HG02852 (cell line): ENCODE data around the gene FPGS.
A peak's percentile ranks its signal among the peaks of the same experiment; 100 is the strongest.

Experiments used
- ATAC-seq: cut with Tn5 transposase; IDR thresholded peaks from one replicate; pipeline ENCODE4 v1.9.1; 2021; ENCODE audit warnings: mild to moderate bottlenecking, moderate library complexity; ENCODE audit not compliant: unreplicated experiment

FPGS gene

GRCh38 chr9:127785933-127786772, 16.5 kb upstream of the FPGS start, which contains the start of gene CDK9:
Gene CDK9 (plus strand): TSS chr9:127786034. CDS start chr9:127786149, 115 bp downstream.
- peak; percentile 66 for ATAC-seq

DNA sequence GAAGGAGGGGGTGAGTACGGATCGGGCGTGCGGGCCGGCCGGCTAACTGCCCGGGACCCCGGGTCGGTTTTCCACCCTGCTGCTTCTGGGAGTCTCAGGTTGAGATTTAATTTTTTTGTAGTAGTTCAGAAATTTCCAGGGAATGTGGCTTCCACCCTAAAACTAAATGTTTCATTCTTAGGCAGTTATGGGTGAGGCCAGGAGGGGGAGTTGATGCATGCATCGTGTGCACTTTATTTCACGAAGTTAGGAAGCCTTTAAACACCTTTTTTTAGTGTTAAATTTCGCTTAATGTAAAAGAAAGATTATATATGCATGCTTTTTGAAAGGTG, 15.9 kb upstream of the FPGS start:
- ATAC-seq = no peak

- no peak for ATAC-seq
Measured at GRCh38 chr9:127788337-127789011, 14.2 kb upstream of the FPGS start.

DNA sequence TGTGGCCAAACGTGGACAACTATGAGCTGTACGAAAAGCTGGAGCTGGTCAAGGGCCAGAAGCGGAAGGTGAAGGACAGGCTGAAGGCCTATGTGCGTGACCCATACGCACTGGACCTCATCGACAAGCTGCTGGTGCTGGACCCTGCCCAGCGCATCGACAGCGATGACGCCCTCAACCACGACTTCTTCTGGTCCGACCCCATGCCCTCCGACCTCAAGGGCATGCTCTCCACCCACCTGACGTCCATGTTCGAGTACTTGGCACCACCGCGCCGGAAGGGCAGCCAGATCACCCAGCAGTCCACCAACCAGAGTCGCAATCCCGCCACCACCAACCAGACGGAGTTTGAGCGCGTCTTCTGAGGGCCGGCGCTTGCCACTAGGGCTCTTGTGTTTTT, 13.5 kb upstream of the FPGS start:
- no peak for ATAC-seq

DNA sequence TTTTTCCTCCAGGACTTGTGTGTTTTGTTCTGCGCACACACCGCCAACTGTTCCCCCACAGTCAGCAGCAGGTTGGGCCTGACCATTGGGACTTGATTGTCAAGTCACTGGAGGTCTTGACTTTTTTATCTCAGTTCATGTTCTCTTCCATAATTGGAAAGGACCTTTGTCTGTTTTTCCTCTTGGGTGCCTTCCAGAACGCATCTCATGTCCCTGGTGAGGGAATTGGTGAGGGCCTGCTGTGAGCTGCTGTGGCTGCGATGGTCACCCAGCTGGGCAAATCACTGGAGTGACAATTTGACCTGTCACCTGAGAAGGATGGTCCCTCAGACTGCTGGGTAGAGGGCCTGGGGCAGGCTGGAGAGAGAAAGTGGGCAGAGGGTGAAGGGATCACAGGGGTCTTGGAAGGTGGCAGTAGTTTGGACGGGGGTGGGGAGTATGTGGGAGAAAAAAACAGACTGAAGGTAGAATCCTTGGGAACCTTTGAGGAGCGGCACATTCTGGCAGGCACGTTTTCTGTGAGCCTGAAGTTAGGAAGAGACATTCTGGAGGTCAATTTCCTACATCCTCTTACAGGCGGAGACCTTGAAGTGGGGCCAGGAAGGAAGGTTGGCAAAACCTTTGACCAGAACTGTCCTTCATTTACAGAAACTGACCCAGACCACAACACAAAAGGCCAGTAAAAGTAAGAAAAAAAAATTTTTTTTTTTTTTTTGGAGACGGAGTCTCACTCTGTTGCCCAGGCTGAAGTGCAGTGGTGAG, 12.4 kb upstream of the FPGS start:
- ATAC-seq = no peak

- ATAC-seq = no peak
Measured at GRCh38 chr9:127791085-127791484, 11.6 kb upstream of the FPGS start.

DNA sequence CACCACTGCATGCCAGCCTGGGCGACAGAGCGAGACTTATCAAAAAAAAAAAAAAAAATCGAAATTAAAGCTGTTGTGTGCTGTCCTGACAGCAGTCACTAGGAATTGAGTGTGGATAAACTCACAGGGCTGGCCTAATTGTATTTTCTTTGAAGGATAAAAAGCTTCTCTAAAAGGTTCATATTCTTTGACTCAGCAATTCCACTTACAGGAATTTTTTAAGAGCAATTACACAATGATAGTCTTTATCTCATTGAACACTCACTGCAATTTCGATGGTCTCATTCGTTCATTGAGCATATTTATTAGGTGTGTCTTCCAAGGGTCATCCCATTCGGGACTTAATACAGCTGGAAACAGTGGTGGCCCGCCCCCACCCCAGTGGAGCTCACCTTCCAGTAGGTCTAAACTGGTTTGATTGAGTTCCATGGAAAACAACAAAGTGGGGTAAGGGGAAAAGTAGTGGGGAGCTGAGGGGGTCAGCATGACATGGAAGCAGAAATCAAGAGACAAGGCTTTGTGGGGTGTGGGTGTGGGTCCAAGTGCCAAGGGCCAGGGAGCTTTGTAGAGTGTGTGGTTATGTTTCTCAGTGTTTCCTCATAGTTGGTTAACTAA, 10.2 kb upstream of the FPGS start:
- no peak for ATAC-seq

DNA sequence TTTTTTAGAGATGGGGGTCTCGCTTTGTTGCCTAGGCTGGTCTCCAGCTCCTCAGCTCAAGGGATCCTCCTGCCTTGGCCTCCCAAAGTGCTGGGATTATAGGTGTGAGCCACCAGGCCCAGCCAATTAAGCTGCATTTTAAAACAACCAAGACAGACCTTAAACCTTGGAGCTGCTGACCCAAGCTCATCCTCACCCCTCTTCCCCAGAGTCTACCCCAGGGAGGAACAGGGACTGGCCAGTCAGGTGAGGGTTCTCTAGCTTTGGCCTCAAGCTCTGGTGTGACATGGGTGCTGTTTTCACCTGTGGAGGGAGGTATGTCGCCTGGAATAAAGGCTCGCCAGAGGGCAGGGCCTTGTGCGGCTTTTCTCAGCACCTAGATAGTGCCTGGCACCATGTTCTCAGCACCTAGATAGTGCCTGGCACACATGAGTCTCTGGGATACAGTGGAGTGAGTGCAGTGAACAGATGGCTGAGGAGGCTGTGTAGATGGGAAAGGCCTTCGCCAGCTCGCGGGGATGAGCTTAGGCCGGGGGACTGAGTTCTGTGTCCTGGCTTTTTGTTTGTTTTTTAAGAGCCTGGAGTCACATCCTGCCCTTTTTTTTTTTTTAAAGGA, 9.5 kb upstream of the FPGS start:
- ATAC-seq = no peak

GRCh38 chr9:127794001-127794791, 8.5 kb upstream of the FPGS start:
- no peak for ATAC-seq

DNA sequence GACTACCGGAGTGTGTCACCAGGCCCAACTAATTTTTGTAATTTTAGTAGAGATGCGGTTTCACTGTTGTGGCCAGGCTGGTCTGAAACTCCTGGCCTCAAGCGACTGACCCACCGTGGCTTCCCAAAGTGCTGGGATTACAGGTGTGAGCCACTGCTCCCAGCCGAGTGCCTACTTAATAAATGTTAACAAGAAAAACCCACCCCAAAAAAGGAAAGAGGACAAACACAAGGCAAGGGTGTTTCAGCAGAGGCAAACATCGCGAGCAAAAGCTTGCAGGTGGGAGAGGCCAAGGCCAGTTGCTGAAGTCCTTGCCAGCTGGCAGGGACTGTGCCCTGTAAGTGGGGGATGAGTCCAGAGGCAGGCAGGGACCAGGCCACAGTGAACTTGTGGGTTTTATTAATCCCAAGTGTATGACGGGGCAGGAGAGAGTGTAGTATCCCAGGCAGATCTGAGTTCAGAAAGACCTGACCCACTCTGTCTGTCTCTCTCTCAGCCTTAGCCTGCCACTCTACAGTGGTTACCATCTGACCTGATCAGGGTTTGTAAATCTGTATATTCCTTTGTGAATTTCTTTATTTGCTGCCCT, 6.4 kb upstream of the FPGS start:
- no peak for ATAC-seq

GRCh38 chr9:127796852-127797370, 5.8 kb upstream of the FPGS start:
- no peak for ATAC-seq

GRCh38 chr9:127801955-127802575, 617 bp upstream of the FPGS start:
- no peak for ATAC-seq

GRCh38 chr9:127803507-127804352, 1.0 kb downstream of the FPGS start:
- ATAC-seq = no peak

DNA sequence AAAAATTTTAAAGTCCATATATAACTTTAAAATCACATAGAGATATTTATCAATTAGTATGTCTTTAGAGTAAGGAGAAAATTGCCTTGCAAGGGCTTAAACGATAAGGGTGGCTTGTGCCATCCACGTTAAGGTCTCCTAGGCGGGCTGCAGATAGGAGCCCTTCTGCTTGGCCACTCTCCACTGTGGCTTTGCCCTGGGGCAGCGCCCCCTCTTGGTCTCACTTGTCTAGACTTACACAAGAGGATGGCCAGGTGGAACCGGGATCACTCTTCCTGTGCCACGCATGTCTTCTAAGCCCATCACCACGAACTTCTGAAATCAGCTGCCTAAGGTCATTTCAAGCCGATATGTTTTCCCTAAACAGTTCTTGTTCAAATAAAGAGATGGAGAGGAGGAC, 2.9 kb downstream of the FPGS start:
- ATAC-seq = no peak

DNA sequence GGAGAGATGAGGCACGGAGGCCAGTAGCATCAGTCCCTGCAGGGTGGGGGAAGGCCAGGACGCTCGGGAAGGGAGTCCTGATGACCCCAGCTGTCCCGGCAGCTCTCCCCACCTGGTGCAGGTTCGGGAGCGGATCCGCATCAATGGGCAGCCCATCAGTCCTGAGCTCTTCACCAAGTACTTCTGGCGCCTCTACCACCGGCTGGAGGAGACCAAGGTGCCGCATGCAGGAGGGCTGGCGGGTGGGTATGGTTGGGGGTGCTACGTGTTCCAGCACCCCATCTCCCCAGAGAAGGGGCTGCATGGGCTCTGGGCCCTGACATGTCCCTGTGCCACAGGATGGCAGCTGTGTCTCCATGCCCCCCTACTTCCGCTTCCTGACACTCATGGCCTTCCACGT, 4.2 kb downstream of the FPGS start:
- no peak for ATAC-seq

DNA sequence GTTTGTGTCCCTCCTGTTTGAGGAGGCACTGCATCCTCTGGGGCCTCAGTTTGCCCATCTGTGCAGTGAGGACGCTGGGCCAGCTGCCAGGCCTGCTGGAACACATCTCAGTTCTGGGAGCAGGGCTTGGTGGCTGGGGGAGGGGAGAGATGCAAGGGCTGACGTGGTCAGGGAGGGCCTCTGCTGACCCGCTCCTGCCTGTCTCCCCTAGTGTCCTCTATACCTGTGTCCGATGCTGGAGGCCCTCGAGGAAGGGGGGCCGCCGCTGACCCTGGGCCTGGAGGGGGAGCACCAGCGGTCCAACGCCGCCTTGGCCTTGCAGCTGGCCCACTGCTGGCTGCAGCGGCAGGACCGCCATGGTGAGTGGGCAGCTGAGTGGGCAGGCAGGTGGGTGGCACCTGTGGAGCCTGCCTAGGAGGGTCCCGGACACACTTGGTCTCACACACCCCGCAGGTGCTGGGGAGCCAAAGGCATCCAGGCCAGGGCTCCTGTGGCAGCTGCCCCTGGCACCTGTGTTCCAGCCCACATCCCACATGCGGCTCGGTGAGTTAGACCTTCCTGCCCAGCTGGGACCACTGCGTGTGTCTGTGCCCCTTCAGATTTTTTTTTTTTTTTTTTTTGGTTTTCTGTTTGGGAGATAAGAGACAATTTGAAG, 5.8 kb downstream of the FPGS start:
- ATAC-seq = no peak

- no peak for ATAC-seq
Measured at GRCh38 chr9:127809002-127809539, 6.4 kb downstream of the FPGS start.
